HuH-7.5 (cell line): ENCODE data around the gene HMGN1.

Experiments
- DNase-seq: peaks from one replicate; pipeline ENCODE4 v3.0.0; 2011; ENCODE audit warnings: low spot score

HMGN1 gene

DNA sequence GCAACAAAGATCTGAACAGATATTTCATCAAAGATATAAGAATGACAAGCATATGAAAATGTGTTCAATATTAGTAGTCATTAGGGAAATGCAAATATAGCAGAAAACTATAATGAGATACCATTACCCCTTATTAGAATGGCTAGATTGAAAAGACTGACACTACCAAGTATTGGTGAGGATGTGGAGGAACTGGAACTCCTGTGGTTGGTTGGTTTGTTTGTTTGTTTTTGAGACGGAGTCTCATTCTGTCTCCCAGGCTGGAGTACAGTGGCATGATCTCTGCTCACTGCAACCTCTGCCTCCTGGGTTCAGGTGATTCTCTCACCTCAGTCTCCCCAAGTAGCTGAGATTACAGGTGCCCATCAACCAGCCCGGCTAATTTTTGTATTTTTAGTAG is 18.9 kb upstream of the HMGN1 start:
- no peak for DNase-seq

DNA sequence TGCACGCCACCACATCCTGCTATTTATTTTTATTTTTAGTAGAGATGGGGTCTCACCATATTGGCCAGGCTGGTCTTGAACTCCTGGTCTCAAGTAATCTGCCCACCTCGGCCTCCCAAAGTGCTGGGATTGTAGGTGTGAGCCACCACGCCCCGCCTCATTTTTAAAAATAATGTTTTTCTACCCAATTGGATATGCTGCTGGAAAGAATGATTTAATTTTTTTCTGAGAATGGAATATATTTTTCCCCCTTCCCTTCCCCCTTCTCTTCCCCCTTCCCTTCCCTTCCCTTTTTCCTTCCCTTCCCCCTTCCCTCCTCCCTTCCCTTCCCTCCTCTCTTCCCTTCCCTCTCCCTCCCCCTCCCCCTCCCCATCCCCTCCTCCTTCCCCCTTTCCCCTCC is 17.7 kb upstream of the HMGN1 start:
- no peak for DNase-seq

DNA sequence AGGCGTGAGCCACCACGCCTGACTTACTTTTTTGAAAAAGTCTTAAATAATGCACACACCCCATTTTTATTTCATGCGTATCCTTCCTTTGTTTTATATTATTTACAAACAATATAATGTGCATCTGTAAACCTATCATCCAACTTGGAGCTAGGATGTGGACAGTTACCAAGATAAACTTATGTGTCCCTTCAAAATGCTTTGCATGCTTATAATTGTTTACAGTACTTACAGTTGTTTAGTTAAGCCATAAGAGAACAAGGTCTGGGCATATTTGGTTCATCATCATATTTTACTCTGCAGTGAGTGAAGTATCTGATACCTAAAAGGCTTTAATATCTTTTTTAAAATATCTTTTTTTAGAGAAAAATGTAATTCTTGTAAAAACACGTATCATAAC is 16.1 kb upstream of the HMGN1 start:
- DNase-seq, result no peak

DNA sequence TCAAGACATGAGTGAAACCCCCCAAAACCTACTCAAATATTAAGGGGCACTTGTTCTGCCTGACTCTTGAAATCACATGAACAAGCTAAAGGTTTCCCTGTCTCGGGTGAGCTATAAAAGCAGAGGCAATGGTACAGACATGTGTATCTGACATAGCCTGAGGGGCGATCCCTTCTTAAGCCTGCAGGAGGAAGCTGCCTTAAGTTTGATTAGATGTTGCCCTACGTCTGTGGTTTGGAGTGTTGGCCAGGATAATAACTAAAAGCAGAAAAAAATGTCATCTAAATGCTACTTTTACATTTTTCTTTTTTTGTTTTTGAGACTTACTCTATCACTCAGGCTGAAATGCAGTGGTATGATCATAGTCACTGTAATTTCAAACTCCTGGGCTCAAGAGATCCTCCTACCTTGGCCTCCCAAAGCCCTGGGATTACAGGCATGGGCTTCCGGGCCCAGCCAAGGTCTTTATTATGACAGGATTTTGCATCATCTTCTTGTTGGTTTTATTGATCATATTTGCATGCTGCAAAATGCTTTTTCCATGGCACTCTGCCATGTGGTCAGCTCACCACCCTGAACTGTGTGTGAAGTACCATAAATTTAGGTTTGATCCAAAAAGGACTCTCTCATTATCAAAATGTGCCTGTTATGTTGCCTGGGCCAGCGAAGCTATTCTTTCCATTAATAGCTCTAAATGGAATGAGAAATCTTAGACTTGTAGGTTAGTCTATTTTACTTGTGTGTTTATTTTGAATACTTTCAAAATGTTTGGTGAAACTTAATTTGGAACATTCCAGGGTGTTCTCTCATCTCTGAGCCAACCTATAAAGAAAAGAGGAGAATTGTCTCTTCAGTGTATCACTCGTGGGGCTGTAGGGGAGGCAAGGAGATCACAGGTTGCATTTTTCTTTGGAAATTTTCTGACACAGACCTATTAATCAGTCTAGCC is 15.0 kb upstream of the HMGN1 start:
- no peak for DNase-seq

DNA sequence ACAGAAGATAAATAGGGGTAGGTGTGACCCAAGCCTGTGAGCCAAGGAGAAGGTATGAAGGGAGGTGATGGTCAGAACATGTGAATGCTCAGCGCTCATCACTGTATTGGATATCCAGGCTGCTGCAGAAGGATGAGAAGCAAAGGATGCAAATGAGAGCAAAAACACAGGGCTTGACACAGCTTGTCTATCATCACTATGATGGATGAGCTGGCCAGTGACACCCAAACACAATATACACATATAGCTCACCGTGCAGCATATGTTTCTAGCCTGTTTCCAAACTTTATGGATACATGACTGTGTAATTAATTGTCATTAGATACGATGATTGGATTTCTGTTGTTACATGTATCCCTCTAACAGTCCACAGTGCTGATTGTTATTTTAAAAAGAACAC is 13.8 kb upstream of the HMGN1 start:
- DNase-seq, result no peak

DNA sequence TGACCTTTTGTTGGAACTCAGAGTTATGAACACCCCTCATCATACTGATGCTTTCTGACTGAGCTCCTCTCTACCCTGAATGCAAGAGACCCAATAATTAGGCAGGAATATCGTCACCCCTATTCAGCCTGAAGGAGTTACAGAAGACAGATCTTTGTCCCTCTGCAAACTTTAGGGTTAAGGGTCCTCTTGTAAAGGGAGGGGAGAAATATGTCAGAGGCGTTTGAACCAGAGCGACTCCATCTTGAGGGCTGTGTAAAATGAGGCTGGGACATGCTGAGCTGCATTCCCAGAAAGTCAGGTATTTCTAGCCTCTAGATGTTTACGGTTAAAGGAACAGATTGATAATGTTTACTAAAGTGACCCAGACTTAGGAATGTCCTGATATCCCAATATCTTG is 10.5 kb upstream of the HMGN1 start:
- no peak for DNase-seq

DNA sequence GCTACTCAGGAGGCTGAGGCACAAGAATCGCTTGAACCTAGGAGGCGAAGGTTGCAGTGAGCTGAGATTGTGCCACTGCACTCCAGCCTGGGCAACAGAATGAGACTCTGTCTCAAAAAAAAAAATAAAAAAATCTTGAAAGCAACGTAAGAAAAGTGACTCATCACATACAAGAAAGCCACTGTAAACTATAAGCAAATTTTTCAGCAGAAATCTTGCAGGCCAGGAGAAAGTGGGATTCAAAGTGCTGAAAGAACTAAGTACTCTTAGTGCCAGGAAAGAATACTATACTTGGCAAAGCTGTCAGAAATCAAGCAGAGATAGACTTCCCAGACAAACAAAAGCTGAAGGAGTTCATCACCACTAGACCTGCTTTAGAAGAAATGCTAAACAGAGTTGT is 4.4 kb upstream of the HMGN1 start:
- no peak for DNase-seq

DNA sequence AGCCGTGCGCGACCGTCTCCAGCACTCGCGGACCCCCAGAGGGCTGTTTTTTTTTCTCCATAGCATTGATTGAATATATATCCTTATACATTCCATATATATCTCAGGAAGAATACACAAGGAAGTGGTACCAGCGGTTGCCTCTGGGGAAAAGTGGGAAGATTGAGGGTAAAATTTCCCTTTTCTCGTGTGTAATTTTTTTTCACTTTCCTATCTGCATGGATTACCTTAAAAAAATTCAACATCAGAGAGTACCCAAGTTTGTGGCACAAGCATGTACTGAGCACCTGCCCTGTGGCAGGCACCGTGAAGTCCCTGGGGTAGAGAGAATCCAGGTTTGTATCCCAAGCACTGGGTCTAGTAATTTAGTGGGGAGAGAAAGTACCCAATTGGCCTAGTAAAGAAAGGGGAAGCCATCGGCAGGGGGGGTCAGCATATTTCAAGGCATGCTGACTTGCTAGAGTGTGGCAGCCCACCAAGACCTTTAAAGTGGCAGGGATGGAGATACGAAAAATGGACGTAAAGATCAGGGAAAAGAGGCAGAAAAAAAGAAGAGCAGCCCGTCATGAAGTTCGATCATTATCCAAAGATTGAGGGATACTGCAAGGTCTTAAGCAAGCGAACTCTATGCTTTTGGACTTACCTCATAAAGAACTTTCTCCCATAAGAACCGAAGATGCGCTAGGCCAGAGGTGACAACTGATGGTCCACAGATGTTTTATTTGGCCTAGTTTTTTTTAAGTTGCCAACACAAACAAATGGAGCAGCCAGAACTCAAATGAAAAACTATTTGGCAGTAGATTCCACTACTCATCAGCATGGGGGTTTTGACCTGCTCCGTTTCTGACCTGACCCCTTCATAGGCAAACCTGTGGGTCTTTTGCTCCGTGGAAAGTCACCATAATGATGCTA is 1.5 kb upstream of the HMGN1 start:
- DNase-seq, result no peak

DNA sequence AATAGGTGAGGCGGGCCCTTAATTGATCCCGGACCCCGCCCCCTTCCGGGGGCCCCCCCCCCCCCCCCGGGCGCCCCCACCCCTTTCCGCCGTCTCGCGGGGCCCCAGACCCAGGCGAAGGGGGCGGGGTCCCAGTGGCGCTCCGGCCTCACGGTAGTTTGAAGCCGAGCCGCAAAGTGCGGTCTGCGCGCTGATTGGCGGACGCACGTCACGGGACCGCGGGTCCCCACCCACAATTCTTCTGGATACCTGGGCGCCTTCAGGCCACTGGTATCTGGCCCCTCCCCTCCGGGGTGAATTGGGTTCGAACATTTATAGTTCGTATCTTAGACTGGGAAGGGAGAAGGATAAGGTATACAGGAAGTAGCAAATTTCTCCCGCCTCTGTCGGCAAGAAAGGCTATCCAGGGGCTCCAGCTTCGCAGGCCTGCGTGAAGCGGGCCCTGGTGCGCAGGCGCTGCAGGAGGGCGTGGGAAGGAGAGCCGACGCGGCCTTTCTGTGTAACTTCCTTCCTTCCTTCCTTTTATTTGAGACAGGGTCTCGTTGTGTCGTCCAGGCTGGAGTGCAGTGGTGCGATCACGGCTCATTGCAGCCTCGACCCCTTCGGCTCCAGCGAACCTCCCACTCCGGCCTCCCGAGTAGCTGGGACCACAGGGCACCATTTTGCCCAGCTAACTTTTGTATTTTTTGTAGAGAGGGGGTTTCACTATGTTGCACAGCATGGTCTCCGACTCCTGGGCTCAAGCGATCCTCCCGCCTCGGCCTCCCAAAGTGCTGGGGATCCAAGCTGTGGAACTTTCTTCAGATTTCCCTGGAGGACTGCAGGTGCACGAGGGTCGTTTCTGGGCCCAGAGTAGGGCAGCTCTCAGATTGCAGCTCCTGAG is 564 bp upstream of the HMGN1 start:
- DNase-seq, result peak; percentile 88

DNA sequence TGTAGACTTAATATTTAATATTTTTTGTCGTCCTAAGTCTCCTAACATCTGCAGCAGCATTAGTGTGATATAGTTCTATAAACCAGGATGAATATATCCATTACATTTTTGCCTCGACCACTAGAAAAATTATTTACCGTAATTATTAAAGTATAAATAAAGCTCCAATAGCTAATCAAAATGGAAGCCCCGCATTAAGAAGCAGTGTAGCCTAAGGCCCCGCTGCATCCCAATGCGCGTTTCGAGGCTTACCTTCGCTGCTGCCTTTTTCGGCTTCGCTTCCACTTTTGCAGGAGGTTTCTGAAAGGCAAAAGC is 891 bp downstream of the HMGN1 start:
- DNase-seq, result no peak

DNA sequence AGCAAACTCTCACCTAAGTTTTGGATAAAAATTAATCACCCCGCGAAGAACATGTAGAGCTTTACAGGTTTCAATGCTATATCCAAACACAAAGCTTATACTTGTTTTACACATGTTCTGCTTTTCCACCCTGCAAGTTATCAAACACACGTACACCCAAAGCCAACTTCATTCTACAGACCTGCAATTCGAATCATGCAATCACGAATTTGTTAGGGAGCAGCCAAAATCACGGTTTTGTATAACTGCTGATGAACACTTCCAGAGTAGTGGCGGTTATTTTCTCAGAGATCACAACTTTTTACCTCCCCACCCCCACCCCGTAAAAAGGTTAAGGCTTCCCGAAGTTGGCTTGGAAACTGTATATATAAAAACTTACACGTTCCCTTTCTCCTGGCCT is 1.4 kb downstream of the HMGN1 start:
- no peak for DNase-seq

DNA sequence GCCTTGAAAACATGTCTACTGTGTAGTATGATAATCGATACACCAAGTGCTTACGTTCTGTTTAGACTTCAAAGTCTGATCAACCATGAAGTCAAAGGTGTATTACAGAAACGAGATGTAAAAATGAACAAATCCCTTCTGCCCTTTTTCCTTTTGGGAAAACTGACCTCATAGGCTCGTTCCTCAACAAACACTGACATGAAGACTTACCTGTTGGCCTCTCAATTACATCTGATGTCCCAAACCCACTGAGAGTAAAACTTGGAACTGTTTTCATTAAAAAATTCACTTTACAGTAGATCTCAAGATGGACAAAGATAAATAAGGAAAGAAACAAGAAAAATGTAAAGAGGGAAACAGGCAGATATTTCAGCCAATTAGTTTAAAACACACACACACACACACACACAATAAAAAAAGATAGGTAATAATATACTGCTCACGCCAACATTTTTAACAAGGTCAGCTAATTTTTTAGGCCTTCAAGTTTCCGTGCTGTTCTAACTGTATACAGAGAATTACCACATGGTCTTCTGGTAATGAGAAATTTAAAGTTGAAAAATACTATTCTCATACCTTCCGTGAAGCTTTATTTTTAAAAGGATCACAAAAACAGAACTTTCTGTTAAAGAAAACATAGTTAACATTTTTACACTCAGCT is 2.1 kb downstream of the HMGN1 start:
- no peak for DNase-seq

DNA sequence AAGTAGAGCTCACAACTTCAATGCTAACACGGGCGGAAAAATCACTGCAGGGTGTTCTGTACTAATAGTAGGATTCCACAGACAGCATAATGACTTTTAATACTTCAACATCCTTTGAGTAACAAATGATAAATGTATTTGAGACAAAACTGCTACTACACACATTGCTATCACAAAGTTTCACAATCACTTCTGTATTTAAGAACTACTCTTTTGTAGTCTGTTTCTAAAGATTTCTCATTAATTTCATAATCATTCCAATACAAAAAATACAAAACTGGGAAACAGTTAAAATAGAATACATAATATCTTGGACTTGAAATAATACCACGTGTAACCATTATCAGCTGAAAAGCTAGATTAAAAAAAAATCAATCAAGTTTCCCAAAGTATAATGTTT is 2.7 kb downstream of the HMGN1 start:
- DNase-seq, result no peak

DNA sequence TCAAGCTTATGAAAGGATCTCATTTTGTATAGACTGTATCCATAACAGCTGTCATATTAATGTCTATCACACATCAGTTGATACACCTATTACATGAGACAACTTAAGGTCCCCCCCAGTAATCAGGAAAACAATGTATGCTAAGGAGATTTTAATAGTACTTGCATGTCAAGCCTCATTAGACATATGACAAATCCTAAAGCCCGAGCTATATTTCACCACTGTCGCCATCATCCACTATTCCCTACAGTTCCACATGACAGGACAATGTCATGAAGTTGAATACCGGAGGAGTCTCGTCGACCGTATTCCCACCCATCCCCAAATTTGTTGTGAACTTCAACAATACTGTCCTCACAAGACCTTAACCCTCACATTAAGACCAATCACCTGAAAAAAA is 3.4 kb downstream of the HMGN1 start:
- no peak for DNase-seq

DNA sequence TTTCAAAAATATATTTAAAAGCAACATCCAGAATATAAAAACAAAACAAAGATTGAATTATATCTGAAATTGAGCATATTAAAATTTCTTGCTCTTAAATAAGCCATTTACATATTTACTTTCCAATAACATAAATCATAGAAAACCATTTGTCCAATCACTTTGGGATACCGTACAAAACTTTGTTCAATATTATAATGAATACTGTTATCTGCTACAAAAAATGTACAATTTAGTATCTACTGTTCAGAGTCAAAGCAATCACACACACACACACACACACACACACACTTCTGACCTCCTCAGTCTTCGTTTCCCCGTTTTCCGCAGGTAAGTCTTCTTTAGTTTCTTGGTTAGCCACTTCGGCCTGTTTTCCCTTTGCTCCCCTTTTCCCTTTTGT is 4.0 kb downstream of the HMGN1 start:
- DNase-seq, result no peak

DNA sequence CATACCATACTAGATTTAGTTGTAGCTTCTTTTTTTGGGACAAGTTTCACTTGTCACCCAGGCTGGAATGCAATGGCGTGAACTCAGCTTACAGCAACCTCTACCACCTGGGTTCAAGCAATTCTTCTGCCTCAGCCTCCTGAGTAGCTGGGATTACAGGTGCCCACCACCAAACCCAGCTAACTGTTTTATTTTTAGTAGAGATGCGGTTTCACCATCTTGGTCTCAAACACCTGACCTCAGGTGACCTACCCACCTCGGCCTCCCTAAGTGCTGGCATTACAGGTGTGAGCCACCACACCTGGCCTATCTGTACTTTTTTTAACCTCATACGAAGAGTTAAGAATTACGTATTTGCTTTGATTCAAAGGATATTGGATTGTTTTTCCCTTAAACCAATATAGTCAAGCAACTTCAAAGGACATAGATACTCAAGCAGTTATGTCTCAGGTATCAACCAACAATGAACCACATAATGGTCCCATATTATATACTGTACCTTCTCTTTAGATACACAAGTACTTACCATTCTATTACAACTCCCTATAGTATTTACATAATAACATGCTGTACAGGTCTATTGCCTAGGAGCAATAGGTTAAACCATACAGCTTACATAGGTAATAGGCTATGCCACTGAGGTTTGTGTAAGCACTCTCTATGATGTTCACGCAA is 7.5 kb downstream of the HMGN1 start:
- DNase-seq, result no peak

DNA sequence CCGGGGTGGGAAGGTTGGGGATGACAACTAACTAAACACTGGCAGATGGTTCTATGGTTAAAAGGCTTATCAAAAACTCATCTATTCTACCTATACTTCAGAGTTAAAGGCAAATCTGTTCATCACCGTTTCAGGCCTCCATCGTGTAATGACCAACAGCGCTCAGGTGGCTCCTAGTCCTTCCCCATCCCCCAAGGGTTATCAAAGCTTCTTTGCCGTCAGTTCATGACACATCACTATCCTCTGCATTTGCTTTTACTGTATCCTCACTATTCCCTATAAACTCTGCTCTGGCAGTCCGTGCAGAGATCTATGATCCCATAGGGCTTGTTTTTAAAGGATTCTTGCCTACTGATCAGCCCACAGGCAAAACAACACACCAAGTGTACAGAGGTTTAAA is 8.2 kb downstream of the HMGN1 start:
- no peak for DNase-seq

DNA sequence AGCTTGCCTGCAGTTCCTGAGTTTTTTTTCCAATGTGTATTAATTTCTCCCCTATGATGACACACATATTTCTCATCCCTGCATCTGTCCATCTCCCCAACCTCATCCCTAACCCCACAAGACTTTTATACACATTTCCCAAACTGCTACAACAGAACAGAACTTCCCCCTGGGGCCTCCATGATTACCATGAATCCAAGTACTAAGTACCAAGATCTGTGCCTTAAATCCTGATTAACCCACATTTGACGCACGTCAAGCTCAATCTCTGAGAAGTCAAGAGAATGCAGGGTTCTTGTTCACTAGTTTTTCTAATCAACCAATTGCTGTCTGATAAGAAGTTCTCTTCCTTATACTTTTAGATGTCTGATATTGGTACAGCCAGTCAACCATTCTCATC is 9.7 kb downstream of the HMGN1 start:
- no peak for DNase-seq

DNA sequence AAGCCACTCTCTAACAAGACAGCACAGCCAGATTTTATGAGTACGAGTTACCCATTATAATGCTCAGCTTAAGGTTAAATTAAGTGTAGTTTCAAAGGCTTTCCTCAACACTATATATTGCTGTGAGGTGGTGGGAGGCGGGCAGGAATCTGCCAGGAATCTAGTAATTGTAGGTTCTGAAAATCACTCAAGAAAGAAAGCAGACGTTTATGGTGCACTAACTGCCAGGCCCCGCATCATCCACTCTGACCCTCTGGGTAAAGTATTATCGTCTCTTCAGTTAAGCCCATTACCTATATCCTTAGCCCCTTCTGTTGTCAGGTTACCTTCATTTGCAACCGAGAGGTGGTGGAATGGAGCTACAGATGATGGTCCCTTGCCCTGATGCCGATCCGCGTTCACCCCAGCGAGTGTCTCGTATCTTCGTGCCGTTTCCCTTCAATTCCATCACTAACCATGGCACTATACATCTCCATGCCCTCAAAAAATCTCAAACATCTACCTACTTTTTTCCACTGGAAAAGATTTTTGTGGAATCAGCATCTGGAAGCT is 12.4 kb downstream of the HMGN1 start:
- no peak for DNase-seq

DNA sequence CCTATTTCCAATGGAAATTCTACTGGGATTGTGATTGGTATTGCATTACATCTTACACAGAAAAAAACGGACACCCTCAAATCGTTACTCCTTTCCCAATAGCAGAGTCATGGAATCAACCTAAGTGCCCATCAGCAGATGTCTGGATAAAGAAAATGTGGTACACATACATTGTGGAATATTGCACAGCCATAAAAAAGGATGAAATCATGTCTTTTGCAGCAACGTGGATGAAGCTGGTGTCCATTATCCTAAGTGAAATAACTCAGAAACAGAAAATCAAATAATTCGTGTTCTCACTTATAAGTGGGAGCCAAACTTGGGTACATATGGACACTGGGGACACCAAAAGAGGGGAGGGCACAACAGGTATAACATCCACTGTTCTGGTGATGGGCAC is 14.3 kb downstream of the HMGN1 start:
- DNase-seq, result no peak

DNA sequence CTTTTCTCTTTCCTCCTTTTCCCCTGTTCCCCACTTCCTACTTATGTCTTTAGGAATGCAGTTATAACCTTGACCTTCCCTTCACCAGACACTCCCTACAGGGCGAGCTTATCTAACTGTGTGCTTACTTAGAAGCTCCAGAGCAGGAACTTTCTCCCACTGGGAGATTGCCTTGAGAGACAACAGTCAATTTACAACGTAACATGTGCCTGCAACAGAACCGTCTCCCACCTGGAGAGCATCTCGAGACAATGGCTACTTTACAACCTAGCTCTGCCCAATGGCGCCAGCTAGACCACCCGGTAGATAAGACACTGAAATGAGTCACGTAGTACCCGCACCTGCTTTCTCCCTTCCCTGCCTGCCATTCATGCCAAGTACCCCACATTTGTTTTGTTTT is 16.7 kb downstream of the HMGN1 start:
- no peak for DNase-seq
